ENCODE measurements around the gene MMD2. TPM values are rescaled to one million over a fixed set of nuclear protein-coding genes. Genes with fewer than 3 reads are reported as not detected.

MMD2 gene
- total RNA-seq, 2 donors from 2014 or later = not detected

- Histone ChIP-seq H3K36me3 (no peaks in the 10 kb centered on the region), H3K4me1 (no peaks in the 10 kb centered on the region), H3K27ac (no peak overlapping the region), H3K4me3 (no peak overlapping the region), H3K27me3 (no peaks in the 10 kb centered on the region), H3K9ac (ENCODE audit: low read depth in 2 of 2, low read length in 2 of 2) (no peak overlapping the region), H3K9me3 (no peaks in the 10 kb centered on the region)
- TF ChIP-seq, protein P1, sequence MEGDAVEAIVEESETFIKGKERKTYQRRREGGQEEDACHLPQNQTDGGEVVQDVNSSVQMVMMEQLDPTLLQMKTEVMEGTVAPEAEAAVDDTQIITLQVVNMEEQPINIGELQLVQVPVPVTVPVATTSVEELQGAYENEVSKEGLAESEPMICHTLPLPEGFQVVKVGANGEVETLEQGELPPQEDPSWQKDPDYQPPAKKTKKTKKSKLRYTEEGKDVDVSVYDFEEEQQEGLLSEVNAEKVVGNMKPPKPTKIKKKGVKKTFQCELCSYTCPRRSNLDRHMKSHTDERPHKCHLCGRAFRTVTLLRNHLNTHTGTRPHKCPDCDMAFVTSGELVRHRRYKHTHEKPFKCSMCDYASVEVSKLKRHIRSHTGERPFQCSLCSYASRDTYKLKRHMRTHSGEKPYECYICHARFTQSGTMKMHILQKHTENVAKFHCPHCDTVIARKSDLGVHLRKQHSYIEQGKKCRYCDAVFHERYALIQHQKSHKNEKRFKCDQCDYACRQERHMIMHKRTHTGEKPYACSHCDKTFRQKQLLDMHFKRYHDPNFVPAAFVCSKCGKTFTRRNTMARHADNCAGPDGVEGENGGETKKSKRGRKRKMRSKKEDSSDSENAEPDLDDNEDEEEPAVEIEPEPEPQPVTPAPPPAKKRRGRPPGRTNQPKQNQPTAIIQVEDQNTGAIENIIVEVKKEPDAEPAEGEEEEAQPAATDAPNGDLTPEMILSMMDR (IDR thresholded peaks at IDR 0.05) = no peak
- intact Hi-C loops (cut with DNase I) = no loop called here
- no peak for DNase-seq
Observed at GRCh38 chr7:4939971-4940728, 18.8 kb downstream of the MMD2 start.

GRCh38 chr7:4937411-4937810 lies 21.6 kb downstream of the MMD2 start:
- no peaks in the 10 kb centered on the region for H3K4me1 ChIP-seq

DNA sequence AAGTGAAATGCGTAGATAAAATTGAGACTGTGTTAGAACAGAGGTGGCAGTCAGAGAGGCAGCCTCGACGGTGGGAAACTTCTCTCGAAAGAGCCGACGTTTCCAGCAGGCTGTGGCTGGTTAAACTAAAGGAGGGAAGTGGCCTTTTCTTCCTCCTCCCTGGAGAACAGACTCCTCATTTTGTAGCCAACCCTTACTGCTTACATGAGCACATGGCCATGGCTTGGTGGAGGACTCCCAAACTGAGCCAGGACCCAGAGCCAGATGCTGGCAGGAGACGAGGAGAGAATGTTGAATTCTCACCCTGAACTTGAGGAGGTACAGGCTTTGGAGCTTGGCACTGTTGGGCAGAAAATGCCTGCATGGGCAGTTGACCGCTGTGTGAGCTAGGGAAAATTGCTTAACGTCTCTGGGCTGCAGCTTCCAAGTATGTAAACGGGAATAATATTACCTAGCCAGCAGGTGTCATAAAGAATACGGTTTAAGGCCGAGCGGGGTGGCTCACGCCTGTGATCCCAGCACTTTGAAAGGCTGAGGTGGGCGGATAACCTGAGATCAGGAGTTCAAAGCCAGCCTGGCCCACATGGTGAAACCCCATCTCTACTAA lies 24.5 kb downstream of the MMD2 start:
- Histone ChIP-seq H3K27me3 (no peaks in the 10 kb centered on the region), H3K9ac (ENCODE audit: low read depth in 2 of 2, low read length in 2 of 2) (no peak overlapping the region), H3K27ac (no peak overlapping the region), H3K36me3 (no peaks in the 10 kb centered on the region), H3K4me3 (no peak overlapping the region), H3K9me3 (no peaks in the 10 kb centered on the region), H3K4me1 (no peaks in the 10 kb centered on the region)
- no peak for DNase-seq
- TF ChIP-seq, protein P1 (IDR thresholded peaks at IDR 0.05) = no peak
- intact Hi-C loops (cut with DNase I) = no loop called here

More at GRCh38 chr7:4937411-4937810, 21.6 kb downstream of the MMD2 start:
- Histone ChIP-seq H3K9ac (ENCODE audit: low read depth in 2 of 2, low read length in 2 of 2) (no peak overlapping the region), H3K27ac (no peak overlapping the region), H3K4me3 (no peak overlapping the region), H3K36me3 (no peaks in the 10 kb centered on the region), H3K9me3 (no peaks in the 10 kb centered on the region), H3K27me3 (no peaks in the 10 kb centered on the region)
- intact Hi-C loops (cut with DNase I) = no loop called here
- no peak for DNase-seq
- TF ChIP-seq, protein P1 (IDR thresholded peaks at IDR 0.05) = no peak

DNA sequence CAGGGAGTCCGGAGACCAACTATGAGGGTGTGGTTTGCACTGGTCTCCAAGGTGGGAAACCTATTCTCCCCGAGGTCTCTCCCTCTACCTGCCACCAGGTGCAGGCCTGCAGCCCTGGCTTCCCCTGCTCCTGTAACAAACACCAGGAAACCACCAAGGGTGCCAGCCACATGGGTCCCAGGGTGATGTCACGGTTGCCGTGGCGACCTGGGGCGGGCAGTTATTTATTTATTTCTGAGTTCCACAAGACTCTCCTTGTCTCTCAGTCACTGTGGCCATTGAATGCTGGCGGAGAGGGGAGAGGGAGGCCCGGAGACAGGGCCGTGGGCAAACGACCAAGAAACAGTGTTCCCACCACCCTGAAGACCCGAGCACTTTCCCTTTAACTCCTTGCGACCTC lies 27.0 kb downstream of the MMD2 start:
- DNase-seq = no peak
- H3K4me1 ChIP-seq = no peaks in the 10 kb centered on the region
- no peak overlapping the region for H3K9ac ChIP-seq (ENCODE audit: low read depth in 2 of 2, low read length in 2 of 2)
- no peaks in the 10 kb centered on the region for H3K36me3 ChIP-seq
- TF ChIP-seq, protein P1 (IDR thresholded peaks at IDR 0.05) = no peak
- H3K27me3 ChIP-seq = no peaks in the 10 kb centered on the region
- no peaks in the 10 kb centered on the region for H3K9me3 ChIP-seq
- no peak overlapping the region for H3K27ac ChIP-seq
- intact Hi-C loops (cut with DNase I) = no loop called here
- no peak overlapping the region for H3K4me3 ChIP-seq

- TF ChIP-seq, protein P1 (IDR thresholded peaks at IDR 0.05) = no peak
- Histone ChIP-seq H3K4me3 (no peak overlapping the region), H3K9me3 (no peaks in the 10 kb centered on the region), H3K27me3 (no peaks in the 10 kb centered on the region), H3K36me3 (no peaks in the 10 kb centered on the region), H3K4me1 (no peaks in the 10 kb centered on the region), H3K9ac (ENCODE audit: low read depth in 2 of 2, low read length in 2 of 2) (no peak overlapping the region), H3K27ac (no peak overlapping the region)
- intact Hi-C loops (cut with DNase I) = no loop called here
- DNase-seq = no peak
Observed at GRCh38 chr7:4929005-4929404, 30.0 kb downstream of the MMD2 start.
